ENCODE measurements around the gene COX7A2.

Gene COX7A2, protein sequence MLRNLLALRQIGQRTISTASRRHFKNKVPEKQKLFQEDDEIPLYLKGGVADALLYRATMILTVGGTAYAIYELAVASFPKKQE

DNA sequence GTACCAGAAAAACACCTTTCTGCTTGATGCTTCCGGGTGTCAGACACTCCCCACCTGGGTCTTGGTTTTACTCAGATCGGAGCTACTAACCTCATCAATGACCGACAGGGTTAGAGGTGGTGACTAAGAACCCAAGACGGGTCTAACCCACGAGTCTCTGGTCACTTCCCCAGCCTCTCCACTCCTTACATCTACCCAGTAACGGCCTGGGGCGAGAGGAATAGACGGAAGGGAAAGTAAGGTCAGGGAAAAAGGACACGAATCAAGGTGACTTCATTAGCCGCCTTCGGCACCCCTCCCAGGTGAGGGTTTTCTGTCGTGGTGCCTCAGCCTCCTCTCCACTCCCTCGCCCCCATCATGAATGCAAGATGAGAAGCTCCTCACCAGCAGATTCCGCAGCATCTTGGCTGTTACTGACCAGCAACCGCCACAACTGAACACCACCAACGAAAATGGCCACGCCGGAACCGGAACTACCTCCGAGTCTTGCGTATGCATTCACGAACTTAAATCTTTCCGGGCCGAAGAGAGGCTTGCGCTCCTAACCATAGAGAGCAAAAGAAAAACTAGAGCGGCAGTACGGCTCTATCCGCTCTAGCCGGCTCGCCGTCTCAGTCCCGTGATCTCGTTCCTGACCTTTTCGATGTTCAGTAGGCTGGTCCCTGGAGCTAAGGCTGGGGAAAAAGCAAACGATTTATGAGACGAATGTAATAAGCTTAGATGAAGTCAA is at the start of gene COX7A2:
TSS of gene COX7A2 (minus strand) at position 469 of the 730 bp plus-strand sequence. CDS start at position 402, 67 bp downstream.
- DNase-seq, result peak; percentile 86

DNA sequence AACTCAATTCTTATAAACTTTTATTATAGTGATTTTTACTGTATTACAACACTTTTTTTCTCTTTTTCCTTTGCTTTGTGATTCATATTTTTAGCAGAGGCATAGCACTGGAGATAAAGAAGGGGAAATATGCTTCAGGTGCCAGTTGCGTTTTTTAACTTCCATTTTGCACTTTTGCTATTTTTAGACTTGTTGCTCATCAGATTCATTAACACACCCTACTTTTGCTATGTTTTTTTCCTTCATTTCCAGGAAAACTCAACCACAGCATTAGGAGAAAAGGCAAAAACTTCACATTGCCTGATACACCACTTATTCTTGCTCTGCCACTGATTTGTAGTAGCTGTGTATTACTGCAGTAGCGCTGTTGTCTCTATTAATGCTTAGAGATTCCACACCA is 49.0 kb upstream of the COX7A2 start:
- no peak for DNase-seq

DNA sequence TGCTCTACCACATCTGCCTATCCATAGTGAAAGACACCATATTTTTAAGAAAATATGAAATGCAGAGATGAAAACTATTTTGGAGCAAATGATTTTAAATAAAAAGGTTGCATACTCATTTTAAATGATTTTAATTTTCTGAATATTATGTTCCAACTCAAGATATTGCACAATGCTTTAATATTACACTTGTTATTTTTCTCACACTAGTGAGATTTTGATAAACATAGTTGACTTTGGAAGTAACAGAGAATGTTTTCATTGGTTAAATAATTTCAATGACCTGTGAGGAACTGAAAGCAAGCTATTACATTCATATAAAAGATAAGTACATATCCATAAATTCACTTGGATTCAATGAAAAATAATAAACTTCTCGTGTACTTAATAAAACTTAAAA is 48.1 kb upstream of the COX7A2 start:
- DNase-seq, result no peak

GRCh38 chr6:75291331-75291730 is 47.7 kb upstream of the COX7A2 start:
- no peak for DNase-seq

- DNase-seq, result no peak
Measured at GRCh38 chr6:75290136-75290945, 46.7 kb upstream of the COX7A2 start.

GRCh38 chr6:75288023-75288422 is 44.4 kb upstream of the COX7A2 start:
- no peak for DNase-seq

GRCh38 chr6:75287424-75287823 is 43.8 kb upstream of the COX7A2 start:
- no peak for DNase-seq

- no peak for DNase-seq
Measured at GRCh38 chr6:75286955-75287354, 43.4 kb upstream of the COX7A2 start.

GRCh38 chr6:75285283-75285639 is 41.7 kb upstream of the COX7A2 start:
- DNase-seq, result no peak

DNA sequence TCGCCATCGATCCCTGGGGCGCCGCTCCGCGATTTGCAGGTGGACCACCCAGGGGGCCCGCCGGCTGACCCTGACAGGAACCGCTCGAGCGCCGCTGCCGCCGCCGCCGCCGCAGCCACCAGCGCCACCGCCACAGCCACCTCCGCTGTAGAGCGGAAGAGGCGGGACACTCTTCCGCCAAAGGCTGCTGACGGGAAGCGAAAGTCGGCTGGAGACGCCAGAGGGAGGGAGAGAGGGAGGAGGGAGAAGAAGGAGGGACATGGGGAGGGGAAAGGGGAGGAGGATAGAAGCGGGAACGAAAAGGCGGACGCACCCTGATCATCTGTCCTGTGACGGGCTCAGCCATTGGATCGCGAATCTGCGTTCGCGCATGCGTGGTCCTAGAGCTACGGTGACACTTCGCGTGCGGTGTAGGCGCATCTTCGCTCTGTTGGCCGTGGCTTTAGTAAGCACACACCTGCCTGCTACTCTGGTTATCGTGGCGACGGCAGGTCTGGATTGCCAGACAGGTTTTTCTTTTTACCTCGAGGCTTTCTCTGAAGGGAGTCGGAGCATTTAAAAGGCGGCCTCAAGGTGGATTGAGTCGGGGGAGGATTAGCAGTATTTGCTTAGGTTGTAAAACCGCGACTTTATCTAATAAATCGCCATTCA is 41.2 kb upstream of the COX7A2 start, which contains the start of gene TMEM30A:
TSS of gene TMEM30A (minus strand) at position 161 of the 651 bp plus-strand sequence. CDS start at position 7, 154 bp downstream.
- peak; percentile 97 for DNase-seq

DNA sequence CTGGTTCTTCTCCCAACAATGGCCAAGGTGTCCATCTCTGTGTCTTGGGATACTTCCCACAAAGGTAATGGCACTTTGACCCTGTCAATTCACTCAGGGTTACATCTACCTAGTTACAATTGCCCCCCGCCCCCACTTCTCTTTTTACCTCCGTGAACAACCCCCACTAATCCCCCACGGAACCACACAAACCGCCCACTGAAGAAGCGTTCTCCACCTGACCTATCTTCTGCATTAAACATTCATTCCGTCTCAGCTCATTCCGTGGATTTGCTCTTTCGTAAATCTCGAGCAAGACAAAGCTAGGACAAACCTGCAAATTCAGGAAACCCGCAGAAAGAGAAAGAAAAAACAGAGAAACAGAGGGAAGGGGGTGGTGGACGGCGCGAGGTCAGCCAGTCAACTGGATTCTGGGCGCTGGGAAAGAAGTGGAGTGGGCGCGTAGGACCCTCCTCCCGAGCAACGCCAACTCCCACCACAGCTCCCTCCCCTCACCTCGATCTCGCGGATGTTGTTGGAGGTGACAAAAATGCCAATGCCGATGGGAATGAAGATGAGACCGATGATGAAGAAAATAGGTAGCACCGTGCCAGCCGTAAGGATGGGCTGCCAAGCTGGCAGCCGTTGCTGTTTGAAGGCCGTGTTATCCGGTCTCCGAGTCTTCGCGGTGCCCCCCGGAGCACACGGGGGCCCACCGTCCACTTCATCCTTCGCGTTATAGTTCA is 40.5 kb upstream of the COX7A2 start:
- no peak for DNase-seq

DNA sequence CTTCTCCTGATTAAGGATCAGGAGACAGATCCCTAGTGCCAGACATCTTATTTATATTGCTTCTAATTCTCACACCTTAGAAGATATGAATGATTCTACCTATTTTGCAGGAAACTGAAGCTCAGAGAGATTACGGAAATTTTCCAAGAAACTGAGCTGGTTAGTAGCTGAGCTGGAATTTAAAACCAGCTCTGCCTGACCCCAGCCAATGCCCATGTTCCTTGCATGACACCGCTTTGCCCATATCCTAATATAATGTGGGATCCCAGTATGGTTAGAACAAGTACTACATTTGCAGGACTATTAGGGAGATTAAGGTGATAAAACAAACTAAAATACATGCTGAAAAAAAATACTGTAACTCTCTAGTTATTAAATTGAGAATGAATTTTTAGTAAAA is 39.1 kb upstream of the COX7A2 start:
- no peak for DNase-seq

- DNase-seq, result no peak
Measured at GRCh38 chr6:75281653-75282052, 38.1 kb upstream of the COX7A2 start.

- DNase-seq, result no peak
Measured at GRCh38 chr6:75280131-75280855, 36.7 kb upstream of the COX7A2 start.

- DNase-seq, result no peak
Measured at GRCh38 chr6:75279418-75279817, 35.8 kb upstream of the COX7A2 start.

- no peak for DNase-seq
Measured at GRCh38 chr6:75278474-75279077, 35.0 kb upstream of the COX7A2 start.

DNA sequence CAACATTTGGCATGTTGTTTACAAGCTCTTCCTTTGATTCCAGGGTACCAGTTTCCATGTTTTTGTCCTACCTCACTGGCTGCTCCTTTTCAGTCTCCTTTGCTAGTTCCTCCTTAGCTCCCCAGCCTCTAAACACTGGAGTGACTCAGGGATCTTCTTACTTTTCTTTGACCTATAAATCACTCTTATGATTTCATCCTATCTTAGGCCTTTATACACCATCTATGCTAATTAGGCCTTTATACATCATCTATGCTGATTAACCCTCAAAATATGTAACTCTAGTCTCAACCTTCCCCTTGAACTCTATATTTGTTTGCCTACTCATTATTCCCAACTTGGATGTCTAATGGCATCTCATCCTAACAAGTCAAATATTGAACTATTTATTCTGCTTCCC is 31.5 kb upstream of the COX7A2 start:
- peak; percentile 61 for DNase-seq

DNA sequence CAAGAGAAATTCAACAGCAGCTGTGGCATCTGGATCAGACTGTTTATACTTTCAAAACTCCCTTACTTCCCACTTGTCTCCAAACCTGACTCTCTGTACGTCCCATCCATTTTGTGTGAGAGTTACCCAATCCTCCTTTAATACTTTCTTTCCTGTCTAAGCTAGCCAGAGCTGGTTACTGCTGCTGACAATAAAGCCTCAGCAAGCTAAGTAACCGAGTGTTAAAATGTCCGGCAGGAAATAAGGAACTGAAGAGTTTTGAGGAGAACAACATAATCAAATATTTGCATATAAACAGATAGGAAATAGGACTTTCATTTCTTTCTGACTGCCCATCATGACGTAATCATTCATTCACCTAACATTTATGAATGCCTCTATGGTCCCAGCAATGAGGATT is 29.4 kb upstream of the COX7A2 start:
- no peak for DNase-seq

DNA sequence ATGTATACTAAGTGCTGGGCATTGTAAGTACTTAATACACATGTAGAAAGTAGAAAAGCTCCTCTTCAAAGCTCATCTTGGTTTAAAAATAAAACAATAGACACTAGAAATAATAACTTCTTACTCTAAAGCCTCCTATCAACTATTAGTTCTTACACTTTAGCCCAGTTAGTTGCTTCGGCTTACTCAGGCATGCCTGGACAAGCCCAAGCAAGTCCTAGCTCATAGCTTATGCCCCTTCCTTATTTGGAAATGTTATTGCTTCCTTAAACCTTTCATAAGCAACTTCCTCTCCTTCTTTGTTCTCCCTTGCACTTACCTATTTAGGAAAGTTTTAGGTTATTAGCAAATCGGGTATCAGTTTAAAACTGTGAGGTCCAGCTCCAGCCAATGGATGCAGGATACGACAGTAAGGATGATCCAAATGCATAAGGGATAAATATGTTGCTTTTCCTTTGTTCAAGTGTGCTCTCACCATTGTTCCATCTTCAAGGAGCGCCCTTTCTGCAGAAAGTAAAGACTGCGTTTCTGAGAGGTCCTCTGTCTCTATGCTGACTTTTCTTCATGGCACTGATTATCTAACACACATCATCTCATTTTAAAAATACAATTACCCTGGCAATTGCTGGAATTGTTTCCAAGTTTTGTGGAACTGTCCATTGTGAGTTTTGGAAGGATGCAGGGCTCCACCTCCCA is 28.7 kb upstream of the COX7A2 start:
- DNase-seq, result no peak

DNA sequence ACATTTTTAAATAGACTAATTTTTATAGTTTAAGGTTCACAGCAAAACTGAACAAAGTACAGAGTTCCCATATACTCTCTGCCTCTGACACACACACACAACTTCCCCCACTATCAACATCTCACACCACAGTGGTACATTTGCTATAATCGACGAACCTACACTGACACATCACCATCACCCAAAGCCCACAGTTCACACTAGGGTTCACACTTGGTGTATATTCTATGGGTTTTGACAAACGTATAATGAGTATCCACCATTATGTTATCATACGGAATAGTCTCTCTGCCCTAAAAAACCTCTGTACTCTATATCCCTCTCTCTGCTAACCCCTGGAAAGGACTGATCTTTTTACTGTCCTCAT is 25.4 kb upstream of the COX7A2 start:
- DNase-seq, result no peak

All from amniotic stem cell (primary cell).